ENCODE data around the gene RUVBL2.
"Not testable (repeated sequence)": the region's sequence is repeated elsewhere in the genome, so short reads cannot be mapped to it uniquely, and the experiment has no call there.

RUVBL2 gene

GRCh38 chr19:49018388-49019241 is 24.9 kb downstream of the RUVBL2 start:
- peak in 1 of 2 donors; percentile 3 for DNase-seq

GRCh38 chr19:49019242-49019932 is 25.7 kb downstream of the RUVBL2 start:
- DNase-seq, result peak in 1 of 2 donors; percentile 47

GRCh38 chr19:49020342-49020741 is 26.7 kb downstream of the RUVBL2 start:
- DNase-seq, result no peak

- DNase-seq, result peak; percentile 23 to 57
Measured at GRCh38 chr19:49020931-49021895, 27.5 kb downstream of the RUVBL2 start.

- DNase-seq, result peak in 1 of 2 donors; percentile 3
Measured at GRCh38 chr19:49022116-49022515, 28.4 kb downstream of the RUVBL2 start.

GRCh38 chr19:49024233-49024632 is 30.5 kb downstream of the RUVBL2 start, which contains the start of gene CGB3:
CGB3 (minus strand) TSS chr19:49024333; CDS start chr19:49023971, 362 bp downstream.
- not testable (repeated sequence) for DNase-seq

- DNase-seq, result not testable (repeated sequence)
Measured at GRCh38 chr19:49025088-49025487, 31.4 kb downstream of the RUVBL2 start.

- DNase-seq, result not testable (repeated sequence)
Measured at GRCh38 chr19:49025599-49025998, 31.9 kb downstream of the RUVBL2 start.

- DNase-seq, result not testable (repeated sequence)
Measured at GRCh38 chr19:49028686-49029085, 35.0 kb downstream of the RUVBL2 start.

GRCh38 chr19:49029749-49030148 is 36.1 kb downstream of the RUVBL2 start:
- DNase-seq, result not testable (repeated sequence)

GRCh38 chr19:49030323-49030722 is 36.6 kb downstream of the RUVBL2 start:
- DNase-seq, result not testable (repeated sequence)

- DNase-seq, result peak; percentile 17 to 30
Measured at GRCh38 chr19:49031642-49032301, 38.1 kb downstream of the RUVBL2 start, which contains the start of gene CGB2. CGB2 (plus strand) TSS chr19:49031890; CDS start chr19:49032096, 206 bp downstream.

- DNase-seq, result peak in 1 of 2 donors; percentile 48
Measured at GRCh38 chr19:49036815-49037214, 43.1 kb downstream of the RUVBL2 start, which contains the start of gene CGB1. CGB1 (minus strand) TSS chr19:49036895; CDS start chr19:49036711, 184 bp downstream.

GRCh38 chr19:49038111-49038510 is 44.4 kb downstream of the RUVBL2 start:
- DNase-seq, result not testable (repeated sequence)

- not testable (repeated sequence) for DNase-seq
Measured at GRCh38 chr19:49038557-49039276, 45.0 kb downstream of the RUVBL2 start.

GRCh38 chr19:49039736-49040135 is 46.0 kb downstream of the RUVBL2 start:
- not testable (repeated sequence) for DNase-seq

- no peak for DNase-seq
Measured at GRCh38 chr19:49042177-49042576, 48.5 kb downstream of the RUVBL2 start.

- not testable (repeated sequence) for DNase-seq
Measured at GRCh38 chr19:49042666-49043065, 49.0 kb downstream of the RUVBL2 start.

- DNase-seq, result not testable (repeated sequence)
Measured at GRCh38 chr19:49043548-49043947, 49.9 kb downstream of the RUVBL2 start, which contains the start of gene CGB5. CGB5 (plus strand) TSS chr19:49043848; CDS start chr19:49044210, 362 bp downstream.

GRCh38 chr19:49049011-49049410 is 55.3 kb downstream of the RUVBL2 start, which contains the start of gene CGB8:
CGB8 (minus strand) TSS chr19:49049111; CDS start chr19:49048739, 372 bp downstream.
- not testable (repeated sequence) for DNase-seq

GRCh38 chr19:49049834-49050233 is 56.1 kb downstream of the RUVBL2 start:
- not testable (repeated sequence) for DNase-seq
